ENCODE data around the gene PGAM1.
"Not testable (repeated sequence)": the region's sequence is repeated elsewhere in the genome, so short reads cannot be mapped to it uniquely, and the experiment has no call there.

PGAM1 gene

GRCh38 chr10:97459933-97460332 lies 33.9 kb downstream of the PGAM1 start:
- DNase-seq, result no peak

- DNase-seq, result no peak
Measured at GRCh38 chr10:97462309-97462708, 36.3 kb downstream of the PGAM1 start.

DNA sequence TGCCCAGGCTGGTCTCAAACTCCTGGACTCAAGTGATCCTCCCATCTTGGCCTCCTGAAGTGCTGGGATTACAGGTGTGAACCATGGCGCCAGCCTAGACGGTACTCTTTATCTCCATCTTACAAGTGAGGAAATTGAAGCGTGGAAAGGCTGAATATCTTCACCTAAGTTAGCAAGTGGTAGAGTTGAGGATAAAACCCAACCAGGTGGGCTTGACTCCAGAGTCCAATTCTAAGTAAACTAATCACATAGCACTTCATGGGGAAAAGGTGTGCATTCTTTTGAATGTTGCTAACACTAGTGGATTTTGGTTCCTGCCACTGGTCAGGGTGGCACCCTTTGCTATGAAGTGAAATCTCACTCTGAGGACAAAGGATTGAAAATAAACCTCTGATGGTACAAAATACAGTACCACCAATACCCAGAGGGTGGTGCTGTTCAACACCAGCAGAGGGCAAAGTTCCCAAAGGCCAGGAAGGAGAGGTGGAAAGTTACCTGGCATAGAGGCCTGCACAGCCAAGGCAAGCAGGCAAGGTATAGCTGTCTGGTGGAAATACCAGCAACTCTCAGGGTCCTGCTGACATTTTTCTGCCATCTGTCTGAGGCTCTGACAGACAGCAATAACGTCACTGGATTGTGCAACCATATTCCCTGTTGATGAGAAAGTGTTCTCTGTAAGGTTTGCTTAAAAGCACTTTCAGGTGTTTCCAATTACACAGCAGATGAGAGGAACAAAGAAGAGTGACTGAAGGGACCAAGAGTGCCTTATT lies 37.6 kb downstream of the PGAM1 start:
- DNase-seq, result no peak

DNA sequence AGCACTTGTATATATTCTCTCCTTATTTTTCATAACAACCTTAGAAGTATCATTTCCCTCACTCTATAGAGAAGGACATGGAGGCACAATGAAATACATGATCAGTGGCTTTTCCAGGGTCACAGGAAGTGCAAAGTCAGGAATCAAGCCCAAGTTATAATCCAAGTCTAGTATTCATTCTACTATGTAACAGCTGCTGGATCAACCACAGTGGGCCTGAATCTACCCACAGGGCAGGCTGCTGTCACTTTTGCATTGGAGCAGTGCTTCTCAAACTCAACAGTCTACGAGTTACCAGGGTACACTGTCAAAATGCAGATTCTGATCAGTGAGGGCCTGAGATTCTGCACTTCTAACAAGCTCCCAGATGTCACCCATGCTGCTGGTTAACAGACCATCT lies 38.2 kb downstream of the PGAM1 start:
- no peak for DNase-seq

- DNase-seq, result no peak
Measured at GRCh38 chr10:97465982-97466381, 40.0 kb downstream of the PGAM1 start.

DNA sequence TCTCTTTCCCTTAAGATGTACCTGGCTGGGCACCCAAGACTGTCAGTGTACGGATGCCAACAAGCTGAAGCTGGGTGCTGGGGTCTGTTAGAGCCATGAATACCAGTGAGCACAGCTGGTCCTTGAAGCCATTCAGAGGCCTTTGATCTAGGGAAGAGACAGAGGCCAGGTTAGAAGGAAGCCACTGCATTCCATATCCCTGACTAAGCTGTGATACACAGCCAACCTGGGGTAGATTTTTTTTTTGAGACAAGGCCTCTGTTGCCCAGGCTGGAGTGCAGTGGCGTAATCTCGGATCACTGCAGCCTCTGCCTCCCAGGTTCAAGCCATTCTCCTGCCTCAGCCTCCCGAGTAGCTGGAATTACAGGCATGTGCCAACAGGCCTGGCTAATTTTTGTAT lies 40.8 kb downstream of the PGAM1 start:
- no peak for DNase-seq

DNA sequence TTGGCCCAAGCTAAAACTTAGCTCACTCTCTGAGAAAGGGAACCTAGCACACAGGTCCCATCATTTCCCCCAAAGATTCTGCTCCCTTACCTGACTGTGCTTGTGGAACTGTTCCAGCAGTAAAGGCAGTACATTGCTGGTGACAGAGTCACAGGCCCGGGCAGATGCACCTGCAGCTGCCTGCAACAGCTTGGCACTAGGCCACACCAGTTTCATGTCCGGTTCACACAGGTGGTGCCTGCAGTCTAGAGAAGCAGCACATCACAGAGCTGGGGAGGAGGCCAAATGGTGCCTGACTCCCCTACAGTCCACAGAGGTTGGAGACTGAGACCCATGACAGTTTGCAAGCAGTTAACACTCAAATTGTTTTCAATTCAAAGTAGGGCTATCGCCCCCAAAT lies 42.2 kb downstream of the PGAM1 start:
- no peak for DNase-seq

DNA sequence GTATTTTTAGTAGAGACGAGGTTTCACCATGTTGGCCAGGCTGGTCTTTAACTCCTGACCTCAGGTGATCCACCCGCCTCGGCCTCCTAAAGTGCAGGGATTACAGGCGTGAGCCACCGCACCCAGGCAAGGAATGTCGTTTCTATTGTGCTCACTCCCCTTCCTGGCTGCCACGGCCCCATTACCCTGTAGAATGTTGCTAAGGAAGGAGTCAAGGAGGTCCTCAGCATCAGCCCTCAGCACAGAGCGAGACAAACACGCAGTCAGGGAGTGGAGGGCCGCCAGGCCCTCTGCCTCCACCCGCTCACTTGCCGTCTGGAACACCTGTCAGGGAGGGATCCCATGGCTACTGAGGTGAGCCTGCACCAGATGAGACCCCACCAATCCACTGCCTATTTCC lies 42.8 kb downstream of the PGAM1 start:
- not testable (repeated sequence) for DNase-seq

- DNase-seq, result no peak
Measured at GRCh38 chr10:97474918-97475317, 48.9 kb downstream of the PGAM1 start.

- DNase-seq, result no peak
Measured at GRCh38 chr10:97475936-97476594, 50.1 kb downstream of the PGAM1 start.

DNA sequence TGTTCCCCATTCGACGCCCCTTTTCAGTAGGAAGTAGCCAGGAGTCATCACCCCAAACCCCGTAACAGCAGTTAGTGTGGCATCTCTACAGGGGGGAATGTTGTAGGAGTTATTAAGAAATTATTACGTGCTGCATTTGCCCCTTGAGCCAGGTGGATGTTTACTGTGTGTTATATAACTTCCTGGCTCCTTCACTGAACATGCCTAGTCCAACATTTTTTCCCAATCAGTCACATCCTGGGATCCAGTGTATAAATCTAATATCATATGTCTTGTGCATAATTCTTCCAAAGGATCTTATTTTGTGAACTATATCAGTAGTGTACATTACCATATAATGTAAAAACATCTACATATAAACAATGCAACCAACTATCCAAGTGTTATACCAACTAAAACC lies 53.4 kb downstream of the PGAM1 start:
- DNase-seq, result not testable (repeated sequence)

DNA sequence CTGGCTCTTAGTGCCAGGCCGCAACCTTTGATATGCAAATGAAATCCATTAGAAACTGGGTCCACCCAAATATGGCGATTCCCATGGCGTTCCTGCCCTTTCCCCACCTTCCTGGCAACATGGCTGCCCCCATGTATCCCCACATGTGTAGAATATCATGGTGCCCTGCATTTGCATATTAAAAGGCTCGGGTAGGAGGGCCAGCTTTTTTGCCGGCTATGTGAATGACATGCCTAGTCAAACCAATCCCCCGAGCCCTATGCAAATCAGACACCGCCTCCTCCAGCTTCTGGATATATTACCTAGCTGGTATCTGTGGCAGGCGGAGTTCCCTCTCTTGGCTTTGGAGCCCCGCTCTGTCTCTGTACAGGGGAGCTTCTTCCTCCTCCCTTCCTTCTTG lies 53.9 kb downstream of the PGAM1 start:
- peak; percentile 94 for DNase-seq

DNA sequence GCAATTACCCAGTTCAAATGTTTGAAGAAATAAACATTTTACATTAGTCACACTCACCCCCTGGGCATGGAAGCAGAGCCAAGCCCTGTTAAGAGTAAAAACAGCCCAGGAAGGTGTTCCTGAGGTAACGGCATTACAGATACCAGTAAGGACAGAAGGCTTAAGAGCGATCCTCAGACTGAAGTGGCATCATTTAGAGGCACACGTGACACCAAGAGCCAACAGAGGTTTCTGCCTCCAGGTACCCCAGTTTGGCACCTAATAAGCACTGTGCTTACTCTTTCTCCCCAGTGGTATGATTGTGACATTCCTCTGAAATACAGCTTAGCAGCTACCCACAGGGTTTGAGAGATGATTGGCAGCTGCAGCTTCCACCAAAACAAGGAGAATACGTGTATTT lies 55.1 kb downstream of the PGAM1 start:
- DNase-seq, result no peak

- no peak for DNase-seq
Measured at GRCh38 chr10:97482381-97482780, 56.4 kb downstream of the PGAM1 start.

Measured in NCI-H1048 (cell line).